ENCODE data around the gene GCHFR.

Gene GCHFR

GRCh38 chr15:40754883-40755811 lies 8.7 kb upstream of the GCHFR start, which contains the start of gene RMDN3:
RMDN3 (minus strand) TSS chr15:40755254; CDS start chr15:40754783, 471 bp downstream.
- DNase-seq (ENCODE audit: low read depth in 3 of 3) = peak; percentile 87 to 97 (median 87)

- DNase-seq (ENCODE audit: low read depth in 3 of 3) = no peak
Observed at GRCh38 chr15:40755812-40756208, 8.1 kb upstream of the GCHFR start.

- no peak for DNase-seq (ENCODE audit: low read depth in 3 of 3)
Observed at GRCh38 chr15:40756938-40757337, 6.9 kb upstream of the GCHFR start.

- no peak for DNase-seq (ENCODE audit: low read depth in 3 of 3)
Observed at GRCh38 chr15:40759961-40760360, 3.9 kb upstream of the GCHFR start.

GRCh38 chr15:40762919-40763800 lies 708 bp upstream of the GCHFR start:
- peak in 1 of 3 donors; percentile 45 for DNase-seq (ENCODE audit: low read depth in 3 of 3)

- no peak for DNase-seq (ENCODE audit: low read depth in 3 of 3)
Observed at GRCh38 chr15:40764629-40765103, 798 bp downstream of the GCHFR start.

- no peak for DNase-seq (ENCODE audit: low read depth in 3 of 3)
Observed at GRCh38 chr15:40766194-40766815, 2.4 kb downstream of the GCHFR start.

- DNase-seq (ENCODE audit: low read depth in 3 of 3) = no peak
Observed at GRCh38 chr15:40766906-40767837, 3.3 kb downstream of the GCHFR start.

GRCh38 chr15:40767838-40768500 lies 4.1 kb downstream of the GCHFR start:
- no peak for DNase-seq (ENCODE audit: low read depth in 3 of 3)

- no peak for DNase-seq (ENCODE audit: low read depth in 3 of 3)
Observed at GRCh38 chr15:40768521-40769273, 4.8 kb downstream of the GCHFR start.

GRCh38 chr15:40769274-40770146 lies 5.6 kb downstream of the GCHFR start, which contains the start of gene C15orf62:
C15orf62 (plus strand) TSS chr15:40769980; CDS start chr15:40770496, 516 bp downstream.
- peak in 1 of 3 donors; percentile 54 for DNase-seq (ENCODE audit: low read depth in 3 of 3)

- DNase-seq (ENCODE audit: low read depth in 3 of 3) = no peak
Observed at GRCh38 chr15:40770147-40770721, 6.4 kb downstream of the GCHFR start.

- DNase-seq (ENCODE audit: low read depth in 3 of 3) = no peak
Observed at GRCh38 chr15:40771242-40771641, 7.4 kb downstream of the GCHFR start.

GRCh38 chr15:40772014-40772413 lies 8.1 kb downstream of the GCHFR start:
- DNase-seq (ENCODE audit: low read depth in 3 of 3) = no peak

- no peak for DNase-seq (ENCODE audit: low read depth in 3 of 3)
Observed at GRCh38 chr15:40773496-40773895, 9.6 kb downstream of the GCHFR start.

GRCh38 chr15:40773902-40774301 lies 10.0 kb downstream of the GCHFR start:
- DNase-seq (ENCODE audit: low read depth in 3 of 3) = no peak

- DNase-seq (ENCODE audit: low read depth in 3 of 3) = no peak
Observed at GRCh38 chr15:40775007-40775406, 11.1 kb downstream of the GCHFR start.
